22Rv1 (cell line): ENCODE results near the gene TUBGCP3.

ENCODE experiments used
- ZFX ChIP-seq: fragments of 450-650 bp; IDR thresholded peaks from 2 replicates; pipeline ENCODE4 v1.6.1; 2017; ENCODE audit warnings: antibody characterized with exemption, borderline replicate concordance
- TF ChIP-seq, protein P1 (sequence below): fragments of 450-650 bp; IDR thresholded peaks from 2 replicates; pipeline ENCODE4 v1.5.1; 2017; ENCODE audit warnings: mild to moderate bottlenecking

DNA sequence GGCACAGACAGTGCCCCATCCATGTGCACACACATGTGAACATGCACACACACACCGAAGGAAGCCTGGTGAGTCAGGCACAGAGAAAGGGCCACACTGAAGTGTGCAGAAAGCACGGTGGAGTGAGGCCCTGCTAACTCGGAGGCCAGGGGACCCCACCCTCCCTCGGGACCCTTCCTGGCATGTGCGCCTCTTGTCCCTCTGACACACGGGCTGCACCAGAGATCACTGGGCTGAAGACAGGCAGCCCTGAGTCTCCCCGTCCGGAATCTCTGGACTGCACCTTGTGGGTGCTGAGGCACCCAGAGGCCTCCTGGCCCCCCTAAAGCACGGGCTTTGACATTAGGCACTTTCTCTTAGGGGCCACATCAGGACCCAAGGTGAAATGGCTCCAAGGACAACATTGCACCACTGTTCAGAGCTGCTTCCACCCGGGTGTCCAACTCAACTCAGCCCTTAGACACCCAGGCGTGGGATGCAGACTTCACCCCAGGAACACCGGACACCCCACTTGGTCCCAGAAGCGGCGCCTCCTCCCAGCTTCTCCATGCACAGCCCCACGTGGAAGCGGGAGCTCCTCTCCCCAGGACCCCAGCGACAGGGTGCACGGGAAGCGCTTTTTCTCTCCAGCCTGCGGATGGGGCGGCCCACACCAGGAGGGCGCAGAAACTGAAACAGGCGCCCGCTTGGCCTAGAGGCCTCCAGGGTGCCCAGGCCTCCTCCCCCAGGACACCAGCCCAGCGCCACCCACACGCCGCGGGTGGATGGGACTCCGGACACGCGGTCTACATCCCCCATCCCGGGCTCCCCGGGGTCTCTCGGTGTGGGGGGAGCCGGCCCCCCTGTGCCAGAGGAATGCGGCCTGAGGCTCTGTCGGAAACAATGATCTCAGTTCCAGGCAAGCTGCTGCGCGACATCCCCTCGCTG lies 121.6 kb downstream of the TUBGCP3 start:
- TF ChIP-seq, protein P1, sequence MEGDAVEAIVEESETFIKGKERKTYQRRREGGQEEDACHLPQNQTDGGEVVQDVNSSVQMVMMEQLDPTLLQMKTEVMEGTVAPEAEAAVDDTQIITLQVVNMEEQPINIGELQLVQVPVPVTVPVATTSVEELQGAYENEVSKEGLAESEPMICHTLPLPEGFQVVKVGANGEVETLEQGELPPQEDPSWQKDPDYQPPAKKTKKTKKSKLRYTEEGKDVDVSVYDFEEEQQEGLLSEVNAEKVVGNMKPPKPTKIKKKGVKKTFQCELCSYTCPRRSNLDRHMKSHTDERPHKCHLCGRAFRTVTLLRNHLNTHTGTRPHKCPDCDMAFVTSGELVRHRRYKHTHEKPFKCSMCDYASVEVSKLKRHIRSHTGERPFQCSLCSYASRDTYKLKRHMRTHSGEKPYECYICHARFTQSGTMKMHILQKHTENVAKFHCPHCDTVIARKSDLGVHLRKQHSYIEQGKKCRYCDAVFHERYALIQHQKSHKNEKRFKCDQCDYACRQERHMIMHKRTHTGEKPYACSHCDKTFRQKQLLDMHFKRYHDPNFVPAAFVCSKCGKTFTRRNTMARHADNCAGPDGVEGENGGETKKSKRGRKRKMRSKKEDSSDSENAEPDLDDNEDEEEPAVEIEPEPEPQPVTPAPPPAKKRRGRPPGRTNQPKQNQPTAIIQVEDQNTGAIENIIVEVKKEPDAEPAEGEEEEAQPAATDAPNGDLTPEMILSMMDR, result no peak
- TF ChIP-seq ZFX, result no peak
